Right cardiac atrium (tissue), 5 donors: ENCODE measurements around the gene TNFAIP1. TPM values are rescaled to one million over a fixed set of nuclear protein-coding genes. Genes with fewer than 3 reads are reported as not detected.

Experiments
- ATAC-seq, 2 donors: fragments of 200-7000 bp; cut with Tn5 transposase; one replicate each; pipeline versions ENCODE4 v1.8.0 to v1.9.1; 2020; ENCODE audit warnings: moderate library complexity in 2 of 2, mild to moderate bottlenecking in 1 of 2
- DNase-seq, 3 donors: peaks; one replicate each; pipeline ENCODE4 v3.0.0-alpha.2; 2020
- H3K27ac ChIP-seq: one replicate; pipeline ENCODE4 v1.5.1; 2013; ENCODE audit warnings: mild to moderate bottlenecking, low read length, control low read depth, moderate library complexity
- H3K27me3 ChIP-seq: one replicate; pipeline ENCODE4 v1.6.1; 2013; ENCODE audit not compliant: control insufficient read depth, insufficient read depth
- H3K4me1 ChIP-seq: one replicate; pipeline ENCODE4 v1.6.1; 2013; ENCODE audit warnings: low read length; ENCODE audit not compliant: control insufficient read depth, insufficient read depth
- H3K4me3 ChIP-seq: one replicate; pipeline ENCODE4 v1.5.1; 2013; ENCODE audit warnings: low read length, control low read depth
- H3K9me3 ChIP-seq: one replicate; pipeline ENCODE4 v1.6.1; 2013; ENCODE audit warnings: low read length; ENCODE audit not compliant: control insufficient read depth
- WGBS: extraction: QIAGEN DNeasy Blood & Tissue Kit; methylation state at CpG from one replicate; pipeline ENCODE4 v1.1.7; 2013; 5-methylcytosine and 5-hydroxymethylcytosine counted together
- intact Hi-C, 4 donors: fragments of 100-400 bp; cut with DNase I; formaldehyde crosslinking; loops; one replicate each; pipeline versions ENCODE4 v1.11.0 to v1.14.0; 2022 to 2023
- microRNA-seq, 2 donors: library from miRNA; unstranded; fragments of <30 nt; microRNA quantifications; one replicate each; pipeline ENCODE4 v1.2.0, GENCODE V29; 2020 to 2021
- polyA plus RNA-seq: library from polyadenylated mRNA; stranded (reverse); fragments of 200-250 nt; gene quantifications from one replicate; pipeline ENCODE4 v1.2.3, GENCODE V29; 2013
- total RNA-seq, 4 donors: library from RNA; stranded (reverse); fragmentation: NEBNext Ultra II Directional; extraction: Animal tissue kit (Norgen Biotek cat#: 25700); gene quantifications; one replicate each; pipeline ENCODE4 v1.2.1, GENCODE V29; 2021
- donor health status: healthy with polysubstance abuse.
- donor health status: DM: no; HTN: yes; CAD: no.
- donor health status: DM: no; HTN: no; CAD: no.
- donor health status: DM: no; HTN: yes; CAD: no; lungs with severe emphysema.
- donor health status: DM: yes; HTN: yes; CAD: no.

Gene TNFAIP1
- total and polyA plus RNA-seq, 5 donors: 20.1 to 72.3 (median 33.7) TPM

GRCh38 chr17:28392491-28392890 lies 56.9 kb downstream of the TNFAIP1 start:
- Histone ChIP-seq H3K9me3 (no peaks in the 10 kb centered on the region), H3K4me1 (no peaks in the 10 kb centered on the region), H3K4me3 (no peak overlapping the region), H3K27me3 (no peaks in the 10 kb centered on the region), H3K27ac (no peak overlapping the region)
- DNase-seq (no peak), ATAC-seq (no peak)
- intact Hi-C loops: no loop called here
- WGBS: 65% methylated on average over 10 of the region's 10 CpGs

GRCh38 chr17:28394337-28395116 lies 59.0 kb downstream of the TNFAIP1 start:
- 85% methylated on average over 7 of the region's 7 CpGs for WGBS
- DNase-seq: no peak
- intact Hi-C loops: no loop called here
- H3K27ac ChIP-seq: no peak overlapping the region
- H3K9me3 ChIP-seq: no peaks in the 10 kb centered on the region
- no peaks in the 10 kb centered on the region for H3K4me1 ChIP-seq
- no peak overlapping the region for H3K4me3 ChIP-seq
- H3K27me3 ChIP-seq: no peaks in the 10 kb centered on the region
- no peak for ATAC-seq

- H3K27ac ChIP-seq: no peak overlapping the region
- H3K9me3 ChIP-seq: no peaks in the 10 kb centered on the region
- H3K4me3 ChIP-seq: no peak overlapping the region
- H3K27me3 ChIP-seq: no peaks in the 10 kb centered on the region
- 62% methylated on average over 2 of the region's 2 CpGs for WGBS
- no peak for ATAC-seq
- intact Hi-C loops: no loop called here
- H3K4me1 ChIP-seq: no peaks in the 10 kb centered on the region
- DNase-seq: no peak
These were observed 59.9 kb downstream of the TNFAIP1 start for GRCh38 chr17:28395426-28395825.

GRCh38 chr17:28395968-28396367 lies 60.4 kb downstream of the TNFAIP1 start:
- no peaks in the 10 kb centered on the region for H3K9me3 ChIP-seq
- peak; percentile 5 to 8 for ATAC-seq
- intact Hi-C loops: no loop called here
- no peak for DNase-seq
- H3K4me3 ChIP-seq: no peak overlapping the region
- no peak overlapping the region for H3K27ac ChIP-seq
- WGBS: 91% methylated on average over 6 of the region's 6 CpGs
- H3K4me1 ChIP-seq: no peaks in the 10 kb centered on the region
- no peaks in the 10 kb centered on the region for H3K27me3 ChIP-seq

Small RNAs within 50 kb of the gene (microRNA-seq; reads per million reads assigned to microRNA genes)
- gene MIR4723: 0 to 0.84 reads per million in 2 donors

Other genes with a start within 250 kb of the TNFAIP1 start
- gene TMEM97, start 16.6 kb upstream of the TNFAIP1 start, total RNA-seq: 1 to 10 TPM; 5.5 to 6.7 (median 6.0) TPM
- 3.9 TPM for gene TMEM97, start 16.6 kb upstream of the TNFAIP1 start, polyA plus RNA-seq
- 10 to 100 TPM; 20.6 to 22.8 (median 21.3) TPM for gene IFT20, start 289 bp upstream of the TNFAIP1 start, total RNA-seq
- 27.0 TPM for gene IFT20, start 289 bp upstream of the TNFAIP1 start, polyA plus RNA-seq
- gene POLDIP2, start 21.8 kb downstream of the TNFAIP1 start, total RNA-seq: 10 to 100 TPM; 97.1 to 99.8 (median 98.6) TPM
- 95.6 TPM for gene POLDIP2, start 21.8 kb downstream of the TNFAIP1 start, polyA plus RNA-seq
- not detected for gene SEBOX, start 29.4 kb downstream of the TNFAIP1 start, total RNA-seq
- gene SEBOX, start 29.4 kb downstream of the TNFAIP1 start, polyA plus RNA-seq: not detected
- 10 to 100 TPM in 1 of 4 donors, 1 to 10 TPM in 3; 3.8 to 10.5 (median 4.1) TPM for gene VTN, start 34.5 kb downstream of the TNFAIP1 start, total RNA-seq
- gene VTN, start 34.5 kb downstream of the TNFAIP1 start, polyA plus RNA-seq: 3.8 TPM
- 1 to 10 TPM; 5.8 to 8.9 (median 7.1) TPM for gene SARM1, start 35.9 kb downstream of the TNFAIP1 start, total RNA-seq
- 4.0 TPM for gene SARM1, start 35.9 kb downstream of the TNFAIP1 start, polyA plus RNA-seq
- 1 to 10 TPM; 5.3 to 9.2 (median 7.6) TPM for gene SLC46A1, start 70.5 kb downstream of the TNFAIP1 start, total RNA-seq
- gene SLC46A1, start 70.5 kb downstream of the TNFAIP1 start, polyA plus RNA-seq: 3.0 TPM
- not detected for gene SLC13A2, start 137.9 kb downstream of the TNFAIP1 start, total RNA-seq
- gene SLC13A2, start 137.9 kb downstream of the TNFAIP1 start, polyA plus RNA-seq: not detected
- not detected for gene FOXN1, start 170.6 kb downstream of the TNFAIP1 start, total RNA-seq
- not detected for gene FOXN1, start 170.6 kb downstream of the TNFAIP1 start, polyA plus RNA-seq
- 10 to 100 TPM; 14.0 to 28.8 (median 21.0) TPM for gene UNC119, start 216.9 kb downstream of the TNFAIP1 start, total RNA-seq
- gene UNC119, start 216.9 kb downstream of the TNFAIP1 start, polyA plus RNA-seq: 22.8 TPM
- 10 to 100 TPM; 36.4 to 41.8 (median 40.7) TPM for gene PIGS, start 235.8 kb downstream of the TNFAIP1 start, total RNA-seq
- gene PIGS, start 235.8 kb downstream of the TNFAIP1 start, polyA plus RNA-seq: 16.6 TPM
- gene ALDOC, start 241.1 kb downstream of the TNFAIP1 start, total RNA-seq: 100 to 1,000 TPM; 191 to 390 (median 276) TPM
- 283 TPM for gene ALDOC, start 241.1 kb downstream of the TNFAIP1 start, polyA plus RNA-seq